Activated CD8-positive, alpha-beta memory T cell treated with anti-CD3 and anti-CD28 coated beads for 4 hours (primary cell): Measurements from ENCODE around the gene TPPP2.

Experiments used
- DNase-seq, 2 donors: peaks; one replicate each; pipeline ENCODE4 v3.0.0-alpha.2; 2020; ENCODE audit warnings: low read depth in 2 of 2

TPPP2 gene

GRCh38 chr14:21075719-21076437 lies 45.9 kb downstream of the TPPP2 start:
- no peak for DNase-seq

- DNase-seq = no peak
These were observed 47.7 kb downstream of the TPPP2 start for GRCh38 chr14:21077672-21078071.

GRCh38 chr14:21078287-21078686 lies 48.3 kb downstream of the TPPP2 start:
- DNase-seq = no peak

- no peak for DNase-seq
These were observed 48.7 kb downstream of the TPPP2 start for GRCh38 chr14:21078726-21079125.

GRCh38 chr14:21081521-21082142 lies 51.6 kb downstream of the TPPP2 start:
- DNase-seq = no peak
